DMS79 (cell line): ENCODE measurements around the gene EYS.
"Not testable (repeated sequence)": the region's sequence is repeated elsewhere in the genome, so short reads cannot be mapped to it uniquely, and the experiment has no call there.

Source experiments
- DNase-seq: peaks from one replicate; lab custom pipeline; 2025; lab: John Stamatoyannopoulos, UW

The EYS gene

DNA sequence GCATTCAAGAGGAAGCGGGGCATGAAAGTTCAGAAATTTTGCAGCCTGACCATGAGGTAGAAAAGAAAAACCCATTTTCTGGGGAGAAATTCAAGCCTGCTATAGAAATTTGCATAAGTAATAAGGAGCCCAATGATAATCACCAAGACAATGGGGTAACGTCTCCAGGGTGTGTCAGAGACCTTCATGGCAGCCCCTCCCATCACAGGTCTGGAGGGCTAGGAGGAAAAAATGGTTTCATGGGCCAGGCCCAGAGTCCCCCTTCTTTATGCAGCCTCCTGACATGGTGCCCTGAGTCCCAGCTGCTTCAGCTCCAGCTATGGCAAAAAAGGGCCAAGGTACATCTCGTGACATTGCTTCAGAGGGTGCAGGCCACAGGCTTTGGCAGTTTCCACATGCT, 618.5 kb downstream of the EYS start:
- no peak for DNase-seq

DNA sequence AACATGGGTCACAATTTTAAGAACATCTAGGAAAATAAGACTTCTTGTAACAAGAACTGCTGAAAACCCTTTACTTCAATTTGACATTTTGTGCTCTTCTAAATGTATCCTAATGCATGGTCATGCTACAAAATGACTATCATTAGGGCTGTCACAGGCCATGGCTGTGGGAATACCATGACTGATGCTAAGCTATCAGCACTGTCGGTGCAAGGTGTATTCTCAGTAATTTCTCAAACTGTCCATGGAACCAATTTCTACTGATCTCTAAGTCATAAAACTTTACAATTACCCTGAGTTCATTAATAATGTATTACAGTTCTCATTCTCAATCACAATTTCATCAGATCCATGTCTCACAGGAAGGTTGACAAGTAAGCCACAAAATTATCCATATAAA, 625.3 kb downstream of the EYS start:
- DNase-seq, result no peak

DNA sequence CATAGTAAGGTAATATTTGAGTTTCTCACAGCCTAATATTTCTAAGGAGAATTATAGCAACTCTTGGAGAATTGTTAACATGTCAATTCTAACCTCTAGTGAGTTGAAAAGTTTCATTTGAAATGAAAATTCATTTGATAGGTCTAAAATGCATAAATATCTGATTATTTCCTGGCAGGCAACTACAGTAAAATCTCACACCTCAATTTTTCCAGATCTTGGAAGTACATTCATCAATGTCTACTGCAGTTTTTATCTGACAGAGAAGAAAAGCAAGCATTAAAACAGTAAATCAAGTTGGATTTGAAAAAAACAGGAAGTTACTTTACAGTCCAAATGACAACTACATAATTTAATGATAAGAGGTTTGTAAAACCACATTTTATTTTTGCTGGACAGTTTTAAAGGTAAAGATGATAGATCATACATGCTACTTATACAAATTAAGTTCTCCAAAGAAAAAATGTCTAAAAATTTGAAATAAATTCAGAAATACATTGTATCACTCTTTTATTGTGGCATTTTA, 631.3 kb downstream of the EYS start:
- DNase-seq, result no peak

DNA sequence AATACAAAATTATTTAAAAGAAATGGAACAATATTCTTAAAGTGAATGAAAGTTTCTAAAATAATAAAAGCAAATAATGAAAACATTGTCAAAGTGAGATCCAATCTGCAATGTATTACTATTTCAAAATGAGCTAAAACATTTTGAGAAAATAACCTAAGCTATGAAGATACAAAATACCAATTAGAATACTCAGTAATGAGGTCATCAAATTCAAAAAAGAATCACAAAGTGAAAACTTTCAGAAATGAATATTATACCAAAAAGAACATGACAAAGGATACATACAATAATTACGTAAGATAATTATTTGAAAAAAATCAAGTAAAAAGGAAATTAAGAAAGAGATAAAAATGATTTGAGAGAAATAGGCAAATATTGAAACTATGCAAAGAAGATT, 634.5 kb downstream of the EYS start:
- DNase-seq, result no peak

DNA sequence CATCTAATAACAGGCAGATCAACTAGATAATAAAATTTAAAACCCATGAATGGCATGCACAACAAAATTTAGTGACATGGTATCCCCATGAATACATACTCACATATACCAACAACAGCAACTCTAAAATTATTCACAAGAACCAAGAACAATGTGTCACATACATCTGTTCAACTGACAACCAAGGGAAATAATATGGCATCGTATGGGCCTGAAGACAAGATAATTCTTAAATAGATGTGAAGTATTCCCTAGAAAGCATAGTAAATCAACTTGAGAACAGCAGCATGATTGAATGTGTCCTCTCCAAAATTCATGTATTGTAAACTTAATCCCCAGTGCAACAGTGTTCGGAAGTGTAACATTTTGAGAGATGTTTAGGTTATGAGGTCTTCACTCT, 635.5 kb downstream of the EYS start:
- DNase-seq, result no peak

DNA sequence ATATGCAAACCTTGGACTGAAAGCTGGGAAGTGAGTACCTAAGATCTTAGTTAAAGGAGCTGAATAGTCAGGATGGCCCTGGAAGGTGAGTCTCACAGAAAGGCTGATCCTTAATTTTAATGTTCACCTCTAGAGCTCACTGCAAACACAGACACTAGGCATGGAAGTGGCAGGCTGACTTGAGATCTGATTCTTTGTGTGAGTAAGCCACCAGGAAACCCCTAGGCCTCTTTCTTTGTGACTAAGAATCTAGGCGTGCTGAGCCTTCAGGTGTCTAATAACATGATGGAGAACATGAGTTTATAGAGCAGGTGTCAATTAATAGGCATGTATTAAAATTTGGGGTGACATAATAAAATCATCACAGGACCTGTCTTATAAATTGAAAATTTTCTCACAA, 642.2 kb downstream of the EYS start:
- no peak for DNase-seq

DNA sequence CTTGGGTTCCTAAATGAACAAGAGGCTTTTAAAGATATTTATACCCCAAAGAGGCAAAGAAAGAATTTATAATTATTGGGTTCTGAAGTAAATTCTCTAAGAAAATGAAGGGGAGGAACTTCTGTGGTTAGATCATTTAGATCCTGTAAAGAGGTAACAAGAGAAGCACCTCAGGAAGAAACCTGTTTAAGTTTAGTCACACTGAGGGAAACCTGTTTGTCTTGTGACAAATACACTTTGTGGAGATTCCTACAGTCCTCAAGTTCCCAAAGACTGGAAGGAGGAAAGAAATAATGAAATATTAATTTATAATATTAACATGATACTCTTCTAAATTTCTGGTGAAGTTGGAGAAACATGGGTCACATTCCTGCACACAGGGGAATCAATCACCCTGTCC, 647.5 kb downstream of the EYS start:
- DNase-seq, result no peak

DNA sequence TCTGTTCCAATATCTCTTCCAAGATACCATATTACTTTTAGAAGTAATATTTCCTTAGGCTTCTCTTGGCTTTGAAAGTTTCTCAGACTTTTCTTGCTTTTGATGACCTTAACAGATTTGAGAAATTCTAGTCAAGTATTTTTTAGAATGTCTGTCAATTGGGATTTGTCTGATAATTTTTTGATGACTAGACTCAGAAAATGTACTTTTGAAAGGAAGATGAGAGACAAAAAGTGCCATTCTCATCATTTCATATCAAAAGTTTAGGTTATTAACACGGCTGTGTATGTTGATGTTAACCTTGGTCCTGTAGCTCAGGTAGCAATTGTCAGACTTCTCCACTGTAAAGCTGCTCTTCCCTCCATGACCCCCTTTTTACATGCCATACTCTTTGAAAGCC, 651.5 kb downstream of the EYS start:
- DNase-seq, result no peak

DNA sequence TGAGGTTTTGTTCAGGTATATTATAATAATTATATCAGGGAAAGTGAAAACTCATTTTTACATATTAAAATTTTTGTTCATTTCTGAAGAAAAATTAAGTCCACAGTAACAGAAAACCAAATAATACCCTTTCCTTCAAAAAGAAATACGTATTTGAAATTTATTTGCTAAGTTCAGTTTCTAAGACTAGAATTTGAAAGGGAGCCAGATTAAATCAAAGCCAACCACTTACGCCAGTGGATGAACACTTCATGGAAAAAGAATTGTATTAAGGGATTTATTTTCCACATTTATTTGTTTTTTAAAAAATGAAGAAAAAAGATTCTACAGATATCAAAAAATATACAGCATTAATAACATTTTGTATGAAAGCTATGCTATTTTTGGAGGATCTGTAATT, 654.4 kb downstream of the EYS start:
- DNase-seq, result no peak

DNA sequence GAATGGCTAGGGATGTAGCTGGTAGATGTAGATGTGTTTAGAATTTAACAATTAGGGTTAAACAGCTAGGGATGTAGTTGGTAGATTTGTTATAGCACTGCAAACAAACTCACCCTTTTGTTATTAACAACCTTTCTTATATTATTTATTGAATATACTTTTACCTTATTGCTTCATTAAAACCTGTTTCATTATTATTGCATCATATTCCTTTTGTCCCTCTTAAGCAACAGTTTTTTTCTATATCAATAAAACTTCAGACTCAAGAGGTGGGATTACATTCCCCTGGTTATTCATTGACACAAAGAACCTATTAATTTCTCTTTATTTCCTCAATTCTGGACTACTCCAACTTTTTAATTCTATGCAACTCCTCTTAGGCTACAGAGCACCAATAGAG, 661.2 kb downstream of the EYS start:
- no peak for DNase-seq

DNA sequence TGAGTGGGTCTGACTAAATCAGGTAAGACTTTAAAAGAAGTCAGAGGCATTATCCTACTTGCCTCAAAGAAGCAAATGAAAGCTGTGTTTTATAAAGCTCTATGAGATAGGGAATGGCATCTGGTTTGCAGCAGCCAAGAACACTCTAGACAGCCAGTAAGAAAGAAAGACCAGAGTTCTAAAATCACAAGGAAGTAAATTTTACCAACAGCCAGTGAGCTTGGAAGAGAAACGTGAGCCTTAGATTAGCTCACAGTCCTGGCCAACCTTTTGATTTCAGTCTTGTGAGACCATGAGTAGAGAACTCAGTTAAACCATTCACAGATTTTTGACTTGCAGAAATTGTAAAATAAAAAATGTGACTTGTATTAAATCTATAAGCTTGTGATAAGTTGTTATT, 693.0 kb downstream of the EYS start:
- DNase-seq, result no peak

DNA sequence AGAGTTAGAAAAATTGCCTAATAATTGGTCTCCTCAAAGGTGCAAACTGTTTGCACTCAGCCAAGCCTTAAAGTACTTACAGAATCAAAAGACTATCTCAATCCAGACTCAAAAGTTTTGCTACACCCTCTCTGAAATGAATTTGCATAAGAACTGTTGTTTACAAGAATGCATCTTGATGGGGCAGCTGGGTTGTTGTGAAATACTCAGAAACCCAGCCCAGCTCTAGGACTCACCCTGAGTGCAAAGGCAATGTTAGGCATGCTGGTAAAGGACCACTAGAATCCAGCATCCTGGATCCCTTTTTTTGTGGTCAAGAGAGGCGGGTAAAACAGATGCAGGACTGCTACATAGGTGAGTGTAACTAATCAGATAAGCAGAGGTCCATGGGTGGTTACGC, 700.2 kb downstream of the EYS start:
- no peak for DNase-seq

DNA sequence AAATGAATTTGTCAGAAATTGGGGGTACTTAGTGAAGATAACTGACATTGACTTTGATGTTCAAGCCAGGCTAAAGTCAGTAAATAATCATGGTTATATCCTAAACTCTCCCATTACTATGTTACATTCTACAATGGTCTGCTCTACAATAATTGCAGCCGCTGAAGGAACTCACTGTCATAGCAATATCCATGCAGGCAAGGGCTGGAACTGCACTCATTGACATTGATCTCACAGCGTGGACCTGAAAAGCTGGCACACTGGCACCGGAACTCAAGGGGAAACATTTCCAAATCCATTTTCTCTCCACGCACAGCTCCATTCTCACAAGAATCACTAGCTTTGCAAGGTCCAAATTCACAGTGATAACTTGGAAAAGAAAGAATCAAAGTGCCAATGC, 702.7 kb downstream of the EYS start:
- no peak for DNase-seq

DNA sequence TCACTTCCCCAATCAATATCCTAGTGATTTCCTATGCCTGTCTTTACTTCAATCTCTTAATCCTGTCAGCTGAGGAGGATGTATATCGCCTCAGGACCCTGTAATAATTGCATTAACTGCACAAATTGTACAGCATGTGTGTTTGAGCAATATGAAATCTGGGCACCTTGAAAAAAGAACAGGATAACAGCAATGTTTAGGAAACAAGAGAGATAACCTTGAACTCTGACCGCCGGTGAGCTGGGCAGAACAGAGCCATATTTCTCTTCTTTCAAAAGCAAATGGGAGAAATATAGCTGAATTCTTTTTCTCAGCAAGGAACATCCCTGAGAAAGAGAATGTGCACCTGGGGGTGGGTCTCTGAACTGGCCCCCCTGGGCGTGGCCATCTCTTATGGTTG, 704.1 kb downstream of the EYS start:
- not testable (repeated sequence) for DNase-seq

DNA sequence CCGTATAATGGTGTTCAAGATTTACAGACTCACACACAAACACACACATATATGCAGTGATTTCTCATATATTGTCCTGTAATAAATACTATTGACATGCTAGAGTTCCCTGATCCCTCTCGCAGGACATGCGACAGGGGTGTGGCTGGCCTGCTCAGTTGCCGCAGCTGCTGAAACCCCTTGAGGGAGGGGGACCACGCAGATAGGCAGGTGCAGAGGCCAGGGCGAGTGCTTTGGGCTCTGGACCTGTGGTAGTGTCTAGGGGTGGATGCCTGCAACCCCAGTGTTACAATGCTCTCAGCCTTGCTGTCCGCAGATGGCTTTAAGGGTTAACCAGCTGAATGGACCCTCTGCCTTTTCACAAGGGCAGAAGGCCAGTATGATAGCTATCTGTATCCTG, 706.2 kb downstream of the EYS start:
- DNase-seq, result no peak

DNA sequence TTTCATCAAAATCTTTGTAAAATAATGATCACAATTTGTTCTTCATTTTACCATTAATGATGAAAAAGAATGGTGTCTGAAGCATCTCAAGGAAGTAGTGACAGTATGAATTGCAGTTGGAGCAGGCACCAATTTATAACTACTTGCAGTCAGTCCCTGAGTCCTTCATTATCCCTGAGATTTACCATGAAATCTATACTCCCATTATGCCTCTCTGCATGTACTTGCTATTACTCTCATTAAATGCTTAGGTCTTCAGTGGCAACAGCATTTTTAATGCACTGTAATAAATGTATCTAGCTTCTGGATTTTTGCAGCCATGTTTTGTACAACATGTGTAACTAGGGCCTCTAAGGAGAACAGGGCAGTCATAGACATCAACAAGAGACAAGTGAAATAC, 708.8 kb downstream of the EYS start:
- no peak for DNase-seq

DNA sequence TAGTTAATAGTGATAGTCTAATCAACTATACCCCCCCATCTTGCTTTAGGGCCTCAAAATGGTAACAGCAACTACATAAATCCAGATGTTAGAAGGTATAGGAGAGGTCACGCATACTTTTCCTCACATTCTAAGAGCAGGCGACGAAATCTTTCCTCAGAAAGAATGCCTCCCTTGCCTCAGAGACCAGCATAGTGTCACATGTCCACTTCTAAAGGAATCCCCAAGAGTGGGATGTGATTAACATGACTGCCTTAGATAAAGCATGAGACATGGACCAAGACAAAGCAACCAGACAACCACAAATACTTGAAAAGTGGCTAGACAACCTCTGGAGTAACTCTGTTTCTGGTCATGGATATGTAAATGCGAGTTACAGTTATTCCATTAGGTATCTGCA, 710.7 kb downstream of the EYS start:
- DNase-seq, result no peak

DNA sequence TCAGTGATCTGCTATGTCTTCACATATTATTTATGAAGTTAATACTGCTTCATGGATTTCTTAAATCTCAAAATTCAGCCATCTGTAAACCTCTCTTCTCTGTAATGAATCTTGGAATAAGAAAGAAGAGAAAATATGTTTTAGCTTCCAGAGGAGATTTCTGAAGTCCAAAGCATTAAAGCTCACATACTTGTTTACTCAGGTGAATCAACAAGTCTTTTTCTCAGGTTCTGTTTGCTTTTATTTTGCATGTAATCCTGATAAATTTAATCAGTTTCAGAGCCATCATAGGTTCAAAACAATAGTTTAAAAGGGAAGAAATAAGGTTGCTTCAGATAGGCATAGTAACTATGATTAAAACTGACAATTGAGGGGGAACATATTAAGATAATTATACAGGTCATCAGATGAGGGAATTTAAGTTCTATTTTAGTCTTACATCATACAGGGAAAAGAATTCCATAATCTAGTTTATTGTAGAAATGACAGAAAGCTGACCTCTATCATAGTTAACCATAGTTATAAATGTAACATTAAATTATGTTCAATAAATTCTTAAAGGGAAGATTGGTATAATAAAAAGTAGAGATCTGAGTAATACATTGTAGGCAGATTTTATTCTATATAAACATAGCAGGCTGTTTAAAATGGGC, 716.2 kb downstream of the EYS start:
- DNase-seq, result no peak

DNA sequence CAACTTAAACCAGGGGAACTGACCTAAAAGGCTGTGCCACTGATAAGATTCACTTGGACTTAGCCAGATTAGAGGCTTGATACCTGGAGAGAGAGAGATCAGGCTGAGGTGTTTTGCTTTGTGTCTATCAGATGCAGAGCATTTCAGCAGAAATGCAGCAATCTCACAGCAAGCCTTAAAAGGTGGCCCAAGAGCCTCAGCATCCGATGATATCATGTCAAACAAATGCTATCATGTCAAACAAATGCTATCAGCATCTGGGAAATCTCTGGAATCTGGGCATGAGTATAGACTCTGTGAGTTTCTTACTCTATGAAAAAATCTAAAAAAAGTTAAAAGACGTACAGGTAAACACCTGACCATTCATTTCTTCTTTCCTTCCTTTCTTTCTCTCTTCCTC, 718.9 kb downstream of the EYS start:
- DNase-seq, result no peak

DNA sequence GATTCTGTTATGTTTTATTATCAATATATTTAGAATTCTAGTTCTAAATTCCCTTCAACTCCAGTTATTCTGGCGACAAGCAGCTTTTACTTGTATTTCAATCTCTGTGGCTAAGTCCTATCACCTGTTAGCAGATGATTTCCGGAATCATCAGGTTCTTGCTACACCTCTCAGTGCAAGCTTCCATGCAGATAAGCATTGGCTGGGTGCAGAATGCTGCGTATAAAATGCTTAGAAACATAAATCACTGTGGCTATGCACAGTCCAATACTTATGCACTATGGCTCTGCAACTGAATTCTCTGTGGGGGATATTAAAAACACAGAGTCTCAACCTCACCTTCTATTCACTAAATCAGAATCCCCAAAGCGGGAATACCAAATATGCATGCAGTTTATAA, 720.0 kb downstream of the EYS start:
- DNase-seq, result no peak

DNA sequence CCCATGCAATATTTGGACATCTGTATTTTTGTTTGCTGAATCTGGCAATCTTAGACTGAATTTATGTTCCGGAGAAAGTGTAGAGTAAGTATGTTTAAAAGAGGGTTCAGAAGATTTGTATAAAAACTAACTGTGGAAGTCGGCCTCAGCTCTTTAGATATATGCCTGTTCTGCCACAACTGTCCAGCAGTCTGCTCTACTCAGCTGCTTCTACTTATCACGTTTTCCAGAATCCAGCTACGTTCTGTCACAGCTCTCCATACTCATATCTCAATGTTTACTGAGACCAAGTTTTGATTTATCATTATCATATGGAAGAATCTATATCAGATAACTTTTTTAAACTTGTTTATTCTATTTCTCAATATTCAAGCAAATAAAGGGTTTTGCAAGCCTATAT, 721.3 kb downstream of the EYS start:
- DNase-seq, result no peak

DNA sequence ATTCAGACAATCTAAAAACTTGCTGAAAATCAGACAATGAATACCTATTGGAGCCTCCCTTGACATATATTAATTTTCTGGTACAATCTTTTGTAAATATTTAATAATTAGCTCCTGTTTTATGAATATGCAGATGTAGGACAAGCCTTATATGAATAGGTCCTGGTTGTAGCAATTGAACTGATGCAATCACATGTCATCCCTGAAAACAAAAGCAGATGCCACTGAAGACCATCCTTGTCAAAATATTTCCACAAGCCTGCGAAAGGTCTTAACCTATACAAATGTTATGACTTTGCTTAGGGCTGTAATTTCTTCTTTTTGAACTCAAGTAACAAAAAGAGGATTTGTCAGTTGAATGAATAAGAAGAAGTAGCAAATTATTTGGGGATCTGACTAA, 722.1 kb downstream of the EYS start:
- DNase-seq, result no peak

DNA sequence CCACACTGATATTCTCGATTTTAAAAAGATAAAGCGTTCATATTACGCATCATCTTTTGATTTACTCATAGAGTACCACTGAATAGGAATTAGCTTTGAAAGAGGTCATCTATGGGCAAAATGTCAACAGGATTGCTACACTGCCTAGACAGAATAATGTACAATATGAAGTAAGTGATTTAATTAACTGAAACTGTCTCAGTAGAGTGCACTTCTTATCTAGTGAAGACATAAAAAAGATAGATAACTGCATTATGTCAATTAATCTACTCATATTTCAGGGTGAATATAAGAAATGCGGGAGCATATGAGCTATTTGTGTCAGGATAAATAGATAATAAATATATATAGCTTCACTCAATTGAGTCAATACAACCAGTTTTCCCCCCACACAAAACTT, 723.9 kb downstream of the EYS start:
- DNase-seq, result no peak

DNA sequence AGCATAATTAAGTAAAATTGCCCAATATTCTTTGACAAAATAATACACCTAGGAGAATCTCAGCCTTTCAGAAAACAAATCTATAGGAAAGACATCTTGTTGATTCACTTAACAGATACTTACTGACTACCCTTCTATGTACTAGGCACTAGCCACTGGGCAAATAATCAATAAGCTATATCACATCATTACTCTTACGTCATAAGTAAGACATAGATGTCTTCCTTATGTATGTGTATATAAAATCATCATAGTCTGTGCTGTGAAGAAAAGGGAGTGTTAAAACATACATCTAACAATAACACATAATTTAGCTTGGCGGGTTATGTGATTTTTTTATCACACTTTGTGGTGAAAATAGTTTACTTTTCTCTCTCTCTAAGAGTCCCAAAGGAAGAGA, 733.9 kb downstream of the EYS start:
- DNase-seq, result no peak

DNA sequence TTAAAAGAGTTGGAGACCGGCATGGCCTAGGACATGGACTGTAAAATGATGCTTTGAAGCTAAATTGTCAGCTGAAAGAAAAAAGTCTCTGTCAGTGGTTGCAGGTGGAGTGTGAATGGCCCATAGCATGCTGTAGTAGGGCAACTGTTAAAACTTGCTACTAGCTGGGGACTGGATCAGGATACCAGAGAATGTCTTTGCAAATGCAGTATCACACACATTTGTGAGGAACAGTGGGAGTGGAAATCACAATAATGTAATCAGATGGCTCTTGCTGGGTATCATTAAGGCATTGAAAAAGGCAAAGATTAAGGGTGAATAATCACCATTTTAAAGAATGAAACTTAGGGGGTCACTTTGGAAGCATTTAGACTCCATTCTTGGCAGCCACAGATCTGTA, 737.9 kb downstream of the EYS start:
- DNase-seq, result no peak
